GM23338 (cell line): ENCODE data around the gene RAB44. TPM values are rescaled to one million over a fixed set of nuclear protein-coding genes. Genes with fewer than 3 reads are reported as not detected.

Source experiments
- ATAC-seq: fragments of 200-7000 bp; cut with Tn5 transposase; 3 replicates; pipeline ENCODE4 v1.9.1; 2020
- DNase-seq: peaks from one replicate; pipeline ENCODE4 v3.0.0-alpha.2; 2015; ENCODE audit warnings: low spot score
- H2AFZ ChIP-seq: fragments of 200-600 bp; sonication (generic); 2 replicates; pipeline ENCODE4 v1.8.0; 2016; ENCODE audit warnings: antibody characterized with exemption, mild to moderate bottlenecking, moderate library complexity
- H3F3A ChIP-seq: fragments of 200-600 bp; sonication (generic); replicated peaks from 2 replicates; pipeline ENCODE4 v1.8.0; 2017; ENCODE audit warnings: antibody characterized with exemption, mixed run types, low read depth
- H3K27ac ChIP-seq: fragments of 200-600 bp; sonication (generic); 2 replicates; pipeline ENCODE4 v1.6.1; 2016; ENCODE audit warnings: low read depth
- H3K27me3 ChIP-seq: fragments of 200-600 bp; sonication (generic); 2 replicates; pipeline ENCODE4 v1.8.0; 2016; ENCODE audit warnings: mild to moderate bottlenecking, mixed run types, moderate library complexity; ENCODE audit not compliant: insufficient read depth
- H3K36me3 ChIP-seq: fragments of 200-600 bp; sonication (generic); 2 replicates; pipeline ENCODE4 v1.8.0; 2016; ENCODE audit warnings: mild to moderate bottlenecking; ENCODE audit not compliant: insufficient read depth
- H3K4me1 ChIP-seq: fragments of 200-600 bp; sonication (generic); 2 replicates; pipeline ENCODE4 v1.8.0; 2016; ENCODE audit warnings: mild to moderate bottlenecking, moderate library complexity; ENCODE audit not compliant: insufficient read depth
- H3K4me2 ChIP-seq: fragments of 200-600 bp; sonication (generic); 2 replicates; pipeline ENCODE4 v1.7.1; 2017; ENCODE audit warnings: mixed run types
- H3K4me3 ChIP-seq: fragments of 200-600 bp; sonication (generic); 2 replicates; pipeline ENCODE4 v1.6.1; 2016; ENCODE audit warnings: mixed run types
- H3K79me2 ChIP-seq: fragments of 200-600 bp; sonication (generic); replicated peaks from 2 replicates; pipeline ENCODE4 v1.8.0; 2017; ENCODE audit warnings: mild to moderate bottlenecking; ENCODE audit not compliant: insufficient read depth
- H3K9me2 ChIP-seq: fragments of 200-600 bp; sonication (generic); 2 replicates; pipeline ENCODE4 v1.8.0; 2017; ENCODE audit not compliant: insufficient read depth
- H4K20me1 ChIP-seq: fragments of 200-600 bp; sonication (generic); replicated peaks from 2 replicates; pipeline ENCODE4 v1.8.0; 2017; ENCODE audit warnings: mild to moderate bottlenecking; ENCODE audit not compliant: insufficient read depth
- H3K27ac Mint-ChIP-seq: 2 replicates; pipeline ENCODE4 v1.8.0; 2020; ENCODE audit warnings: inconsistent platforms, mild to moderate bottlenecking, moderate library complexity, mixed read lengths
- H3K27me3 Mint-ChIP-seq: 3 replicates; pipeline ENCODE4 v1.8.0; 2022; ENCODE audit warnings: low read depth, mild to moderate bottlenecking, moderate library complexity, mixed read lengths, inconsistent platforms; ENCODE audit not compliant: insufficient read depth, poor library complexity
- H3K36me3 Mint-ChIP-seq: 3 replicates; pipeline ENCODE4 v1.8.0; 2021; ENCODE audit warnings: low read depth, mild to moderate bottlenecking, inconsistent platforms, moderate library complexity, mixed read lengths
- H3K4me1 Mint-ChIP-seq: 3 replicates; pipeline ENCODE4 v1.8.0; 2020; ENCODE audit warnings: mild to moderate bottlenecking, inconsistent platforms, mixed read lengths
- H3K4me3 Mint-ChIP-seq: 3 replicates; pipeline ENCODE4 v1.8.0; 2021; ENCODE audit warnings: moderate library complexity, mild to moderate bottlenecking, inconsistent platforms, mixed read lengths
- H3K9me3 Mint-ChIP-seq: 3 replicates; pipeline ENCODE4 v1.8.0; 2020; ENCODE audit warnings: moderate library complexity, mild to moderate bottlenecking, inconsistent platforms, mixed read lengths
- CREB1 ChIP-seq: fragments of 250-450 bp; sonication (Bioruptor Pico); IDR thresholded peaks from 2 replicates; pipeline ENCODE4 v1.5.0; 2020; ENCODE audit warnings: low read depth, mild to moderate bottlenecking, moderate library complexity
- EZH2phosphoT487 ChIP-seq: fragments of 200-600 bp; sonication (generic); IDR thresholded peaks from one replicate; pipeline ENCODE4 v1.8.1; 2018; ENCODE audit warnings: antibody characterized with exemption; ENCODE audit not compliant: unreplicated experiment
- NANOG ChIP-seq: IDR thresholded peaks from 2 replicates; pipeline ENCODE4 v1.6.1; 2016; ENCODE audit warnings: antibody characterized with exemption, borderline replicate concordance
- POLR2AphosphoS5 ChIP-seq: IDR thresholded peaks from 2 replicates; pipeline ENCODE4 v1.6.1; 2016; ENCODE audit warnings: antibody characterized with exemption, low read depth
- REST ChIP-seq: IDR thresholded peaks from one replicate; pipeline ENCODE4 v1.6.1; 2018; ENCODE audit warnings: antibody characterized with exemption; ENCODE audit not compliant: unreplicated experiment
- STAT1 ChIP-seq: IDR thresholded peaks from one replicate; pipeline ENCODE4 v1.6.1; 2016; ENCODE audit warnings: antibody characterized with exemption; ENCODE audit not compliant: unreplicated experiment
- ZNF114 ChIP-seq: fragments of 250-450 bp; sonication (Bioruptor Pico); IDR thresholded peaks from 2 replicates; pipeline ENCODE4 v1.5.0; 2020; ENCODE audit warnings: mild to moderate bottlenecking, moderate library complexity
- ZNF331 ChIP-seq: fragments of 250-450 bp; sonication (Bioruptor Pico); IDR thresholded peaks from 2 replicates; pipeline ENCODE4 v1.5.0; 2020; ENCODE audit warnings: low read depth, mild to moderate bottlenecking, moderate library complexity
- polyA plus RNA-seq: library from polyadenylated mRNA; unstranded; fragments of >200 nt; fragmentation: Nextera tagmentation; extraction: Ambion mirVana; gene quantifications from 2 replicates; pipeline ENCODE4 v1.2.1, GENCODE V29; 2016
- total RNA-seq: library from RNA; depleted of rRNA; stranded (reverse); fragments of >200 nt; shearing (Covaris generic); gene quantifications from 2 replicates; pipeline ENCODE4 v1.2.3, GENCODE V29; 2014
- TF ChIP-seq, protein P1 (sequence below): IDR thresholded peaks from 2 replicates; pipeline ENCODE4 v1.6.1; 2016; ENCODE audit warnings: antibody characterized with exemption
- TF ChIP-seq, protein P2 (sequence below), 2 experiments: fragments of 200-600 bp in 1 of 2; sonication (generic) in 1 of 2; conservative IDR thresholded peaks; 2 replicates each; pipeline versions ENCODE4 v1.5.1 to v1.6.1; 2016 to 2017; ENCODE audit warnings: antibody characterized with exemption in 2 of 2, low read depth in 2 of 2, mild to moderate bottlenecking in 2 of 2, moderate library complexity in 1 of 2
- TF ChIP-seq, protein P3 (sequence below): fragments of 250-450 bp; sonication (Bioruptor Pico); IDR thresholded peaks from 2 replicates; pipeline ENCODE4 v1.5.0; 2020; ENCODE audit warnings: mild to moderate bottlenecking, moderate library complexity

Gene RAB44
- total and polyA plus RNA-seq, 2 experiments from 2014 or later, result not detected

DNA sequence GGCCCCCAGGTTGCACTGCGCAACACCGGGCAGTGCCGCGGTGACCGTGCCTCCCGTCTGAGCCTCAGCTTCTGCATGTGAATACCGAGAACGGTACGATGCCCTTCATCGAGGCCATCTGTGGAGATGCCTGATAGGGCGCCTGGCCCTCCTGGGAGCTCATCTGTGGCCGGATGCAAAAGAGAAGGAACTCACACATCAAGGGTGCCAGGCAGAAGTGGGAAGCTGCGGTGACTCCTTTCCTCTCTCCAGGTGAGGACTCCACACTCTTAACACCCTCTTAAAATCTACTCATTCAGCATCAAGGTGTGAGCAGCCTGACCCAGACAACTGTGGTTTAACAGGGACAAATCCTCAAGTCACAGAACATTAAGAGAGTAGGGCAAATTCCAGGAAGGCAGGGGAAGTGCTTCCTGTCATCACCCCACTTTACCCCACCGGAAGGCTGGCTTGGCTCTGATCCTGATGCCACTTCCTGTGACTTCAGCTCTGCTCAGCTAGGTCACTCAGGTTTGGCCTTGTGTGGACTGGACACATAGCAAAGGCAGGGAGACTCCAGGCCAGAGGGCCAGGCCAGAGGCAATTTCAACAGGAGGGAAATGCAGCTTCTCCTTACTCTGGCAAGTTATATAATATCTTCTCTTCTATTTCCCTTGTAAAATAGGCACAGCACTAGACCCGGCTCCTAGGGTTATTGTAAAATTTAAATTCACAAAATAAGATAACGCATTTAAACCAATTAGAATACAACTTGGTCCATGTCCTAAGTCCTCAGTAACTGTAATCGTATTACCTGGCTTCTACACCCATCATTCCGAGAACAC lies 72.3 kb downstream of the RAB44 start:
- Mint-ChIP-seq H3K4me1 (peaks cover 32% of the 10 kb centered on the region), H3K4me3 (no peak overlapping the region), H3K36me3 (no peaks in the 10 kb centered on the region), H3K9me3 (no peaks in the 10 kb centered on the region), H3K27me3 (peaks cover 14% of the 10 kb centered on the region), H3K27ac (no peak overlapping the region)
- TF ChIP-seq ZNF114 (no peak), REST (no peak), CREB1 (CRISPR knock-in tag) (no peak), NANOG (no peak), STAT1 (no peak), EZH2phosphoT487 (no peak), ZNF331 (no peak), POLR2AphosphoS5 (no peak)
- TF ChIP-seq, protein P1, sequence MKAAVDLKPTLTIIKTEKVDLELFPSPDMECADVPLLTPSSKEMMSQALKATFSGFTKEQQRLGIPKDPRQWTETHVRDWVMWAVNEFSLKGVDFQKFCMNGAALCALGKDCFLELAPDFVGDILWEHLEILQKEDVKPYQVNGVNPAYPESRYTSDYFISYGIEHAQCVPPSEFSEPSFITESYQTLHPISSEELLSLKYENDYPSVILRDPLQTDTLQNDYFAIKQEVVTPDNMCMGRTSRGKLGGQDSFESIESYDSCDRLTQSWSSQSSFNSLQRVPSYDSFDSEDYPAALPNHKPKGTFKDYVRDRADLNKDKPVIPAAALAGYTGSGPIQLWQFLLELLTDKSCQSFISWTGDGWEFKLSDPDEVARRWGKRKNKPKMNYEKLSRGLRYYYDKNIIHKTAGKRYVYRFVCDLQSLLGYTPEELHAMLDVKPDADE, result no peak
- TF ChIP-seq, protein P2, sequence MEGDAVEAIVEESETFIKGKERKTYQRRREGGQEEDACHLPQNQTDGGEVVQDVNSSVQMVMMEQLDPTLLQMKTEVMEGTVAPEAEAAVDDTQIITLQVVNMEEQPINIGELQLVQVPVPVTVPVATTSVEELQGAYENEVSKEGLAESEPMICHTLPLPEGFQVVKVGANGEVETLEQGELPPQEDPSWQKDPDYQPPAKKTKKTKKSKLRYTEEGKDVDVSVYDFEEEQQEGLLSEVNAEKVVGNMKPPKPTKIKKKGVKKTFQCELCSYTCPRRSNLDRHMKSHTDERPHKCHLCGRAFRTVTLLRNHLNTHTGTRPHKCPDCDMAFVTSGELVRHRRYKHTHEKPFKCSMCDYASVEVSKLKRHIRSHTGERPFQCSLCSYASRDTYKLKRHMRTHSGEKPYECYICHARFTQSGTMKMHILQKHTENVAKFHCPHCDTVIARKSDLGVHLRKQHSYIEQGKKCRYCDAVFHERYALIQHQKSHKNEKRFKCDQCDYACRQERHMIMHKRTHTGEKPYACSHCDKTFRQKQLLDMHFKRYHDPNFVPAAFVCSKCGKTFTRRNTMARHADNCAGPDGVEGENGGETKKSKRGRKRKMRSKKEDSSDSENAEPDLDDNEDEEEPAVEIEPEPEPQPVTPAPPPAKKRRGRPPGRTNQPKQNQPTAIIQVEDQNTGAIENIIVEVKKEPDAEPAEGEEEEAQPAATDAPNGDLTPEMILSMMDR (conservative IDR thresholded peaks at IDR 0.05; ENCODE audit: low read depth in 2 of 2), result no peak
- TF ChIP-seq, protein P3, sequence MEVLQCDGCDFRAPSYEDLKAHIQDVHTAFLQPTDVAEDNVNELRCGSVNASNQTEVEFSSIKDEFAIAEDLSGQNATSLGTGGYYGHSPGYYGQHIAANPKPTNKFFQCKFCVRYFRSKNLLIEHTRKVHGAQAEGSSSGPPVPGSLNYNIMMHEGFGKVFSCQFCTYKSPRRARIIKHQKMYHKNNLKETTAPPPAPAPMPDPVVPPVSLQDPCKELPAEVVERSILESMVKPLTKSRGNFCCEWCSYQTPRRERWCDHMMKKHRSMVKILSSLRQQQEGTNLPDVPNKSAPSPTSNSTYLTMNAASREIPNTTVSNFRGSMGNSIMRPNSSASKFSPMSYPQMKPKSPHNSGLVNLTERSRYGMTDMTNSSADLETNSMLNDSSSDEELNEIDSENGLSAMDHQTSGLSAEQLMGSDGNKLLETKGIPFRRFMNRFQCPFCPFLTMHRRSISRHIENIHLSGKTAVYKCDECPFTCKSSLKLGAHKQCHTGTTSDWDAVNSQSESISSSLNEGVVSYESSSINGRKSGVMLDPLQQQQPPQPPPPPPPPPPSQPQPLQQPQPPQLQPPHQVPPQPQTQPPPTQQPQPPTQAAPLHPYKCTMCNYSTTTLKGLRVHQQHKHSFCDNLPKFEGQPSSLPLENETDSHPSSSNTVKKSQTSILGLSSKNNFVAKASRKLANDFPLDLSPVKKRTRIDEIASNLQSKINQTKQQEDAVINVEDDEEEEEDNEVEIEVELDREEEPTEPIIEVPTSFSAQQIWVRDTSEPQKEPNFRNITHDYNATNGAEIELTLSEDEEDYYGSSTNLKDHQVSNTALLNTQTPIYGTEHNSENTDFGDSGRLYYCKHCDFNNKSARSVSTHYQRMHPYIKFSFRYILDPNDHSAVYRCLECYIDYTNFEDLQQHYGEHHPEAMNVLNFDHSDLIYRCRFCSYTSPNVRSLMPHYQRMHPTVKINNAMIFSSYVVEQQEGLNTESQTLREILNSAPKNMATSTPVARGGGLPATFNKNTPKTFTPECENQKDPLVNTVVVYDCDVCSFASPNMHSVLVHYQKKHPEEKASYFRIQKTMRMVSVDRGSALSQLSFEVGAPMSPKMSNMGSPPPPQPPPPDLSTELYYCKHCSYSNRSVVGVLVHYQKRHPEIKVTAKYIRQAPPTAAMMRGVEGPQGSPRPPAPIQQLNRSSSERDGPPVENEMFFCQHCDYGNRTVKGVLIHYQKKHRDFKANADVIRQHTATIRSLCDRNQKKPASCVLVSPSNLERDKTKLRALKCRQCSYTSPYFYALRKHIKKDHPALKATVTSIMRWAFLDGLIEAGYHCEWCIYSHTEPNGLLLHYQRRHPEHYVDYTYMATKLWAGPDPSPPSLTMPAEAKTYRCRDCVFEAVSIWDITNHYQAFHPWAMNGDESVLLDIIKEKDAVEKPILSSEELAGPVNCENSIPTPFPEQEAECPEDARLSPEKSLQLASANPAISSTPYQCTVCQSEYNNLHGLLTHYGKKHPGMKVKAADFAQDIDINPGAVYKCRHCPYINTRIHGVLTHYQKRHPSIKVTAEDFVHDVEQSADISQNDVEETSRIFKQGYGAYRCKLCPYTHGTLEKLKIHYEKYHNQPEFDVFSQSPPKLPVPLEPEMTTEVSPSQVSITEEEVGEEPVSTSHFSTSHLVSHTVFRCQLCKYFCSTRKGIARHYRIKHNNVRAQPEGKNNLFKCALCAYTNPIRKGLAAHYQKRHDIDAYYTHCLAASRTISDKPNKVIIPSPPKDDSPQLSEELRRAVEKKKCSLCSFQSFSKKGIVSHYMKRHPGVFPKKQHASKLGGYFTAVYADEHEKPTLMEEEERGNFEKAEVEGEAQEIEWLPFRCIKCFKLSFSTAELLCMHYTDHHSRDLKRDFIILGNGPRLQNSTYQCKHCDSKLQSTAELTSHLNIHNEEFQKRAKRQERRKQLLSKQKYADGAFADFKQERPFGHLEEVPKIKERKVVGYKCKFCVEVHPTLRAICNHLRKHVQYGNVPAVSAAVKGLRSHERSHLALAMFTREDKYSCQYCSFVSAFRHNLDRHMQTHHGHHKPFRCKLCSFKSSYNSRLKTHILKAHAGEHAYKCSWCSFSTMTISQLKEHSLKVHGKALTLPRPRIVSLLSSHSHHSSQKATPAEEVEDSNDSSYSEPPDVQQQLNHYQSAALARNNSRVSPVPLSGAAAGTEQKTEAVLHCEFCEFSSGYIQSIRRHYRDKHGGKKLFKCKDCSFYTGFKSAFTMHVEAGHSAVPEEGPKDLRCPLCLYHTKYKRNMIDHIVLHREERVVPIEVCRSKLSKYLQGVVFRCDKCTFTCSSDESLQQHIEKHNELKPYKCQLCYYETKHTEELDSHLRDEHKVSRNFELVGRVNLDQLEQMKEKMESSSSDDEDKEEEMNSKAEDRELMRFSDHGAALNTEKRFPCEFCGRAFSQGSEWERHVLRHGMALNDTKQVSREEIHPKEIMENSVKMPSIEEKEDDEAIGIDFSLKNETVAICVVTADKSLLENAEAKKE (CRISPR knock-in tag), result no peak
- ATAC-seq (no peak), DNase-seq (no peak)
- no peak overlapping the region for H3K4me2 ChIP-seq
- no peak overlapping the region for H2AFZ ChIP-seq
- H3K4me1 ChIP-seq, result peaks cover 12% of the 10 kb centered on the region; the same call in 1 of the 2 replicates
- H4K20me1 ChIP-seq, result no peaks in the 10 kb centered on the region
- no peak overlapping the region for H3K27ac ChIP-seq
- no peaks in the 10 kb centered on the region for H3K36me3 ChIP-seq
- no peaks in the 10 kb centered on the region for H3K79me2 ChIP-seq
- H3K27me3 ChIP-seq, result no peaks in the 10 kb centered on the region
- H3K9me2 ChIP-seq, result no peaks in the 10 kb centered on the region
- H3K4me3 ChIP-seq, result no peak overlapping the region
- no peaks in the 10 kb centered on the region for H3F3A ChIP-seq
